Tibial nerve (tissue), 4 donors: ENCODE data around the gene FFAR2. TPM values are rescaled to one million over a fixed set of nuclear protein-coding genes. Genes with fewer than 3 reads are reported as not detected.

ENCODE experiments used
- DNase-seq, 2 donors: peaks; one replicate each; pipeline ENCODE4 v3.0.0-alpha.2; 2019; ENCODE audit warnings: low spot score in 2 of 2
- H3K27ac ChIP-seq, 4 donors: fragments of 200-600 bp; sonication (generic) in 3 of 4; one replicate each; pipeline ENCODE4 v1.5.1; 2017 to 2019; ENCODE audit warnings: mild to moderate bottlenecking in 1 of 4
- H3K27me3 ChIP-seq, 2 donors: fragments of 200-600 bp; sonication (generic) in 1 of 2; one replicate each; pipeline versions ENCODE4 v1.5.1 to v1.6.0; 2017 to 2019
- H3K36me3 ChIP-seq, 3 donors: fragments of 200-600 bp; sonication (generic); one replicate each; pipeline ENCODE4 v1.5.1; 2018 to 2019
- H3K4me1 ChIP-seq, 4 donors: fragments of 200-600 bp; sonication (generic) in 3 of 4; one replicate each; pipeline ENCODE4 v1.5.1; 2017 to 2019
- H3K4me3 ChIP-seq, 4 donors: fragments of 200-600 bp; sonication (generic) in 3 of 4; one replicate each; pipeline ENCODE4 v1.5.1; 2017 to 2019; ENCODE audit warnings: mild to moderate bottlenecking in 1 of 4, moderate library complexity in 1 of 4
- H3K9me3 ChIP-seq, 4 donors: fragments of 200-600 bp; sonication (generic) in 3 of 4; one replicate each; pipeline ENCODE4 v1.5.1; 2017 to 2019
- CTCF ChIP-seq, 5 experiments: fragments of 200-600 bp in 3 of 5; fragments of 450-650 bp in 2 of 5; sonication (generic) in 3 of 5; IDR thresholded peaks; one replicate each; pipeline ENCODE4 v1.5.1; 2016 to 2019; ENCODE audit warnings: antibody characterized with exemption in 5 of 5, mild to moderate bottlenecking in 3 of 5, moderate library complexity in 2 of 5
- EP300 ChIP-seq, 2 donors: sonication (generic); formaldehyde crosslinking; IDR thresholded peaks; one replicate each; pipeline ENCODE4 v1.6.1; 2017; ENCODE audit warnings: antibody characterized with exemption in 2 of 2, mild to moderate bottlenecking in 1 of 2
- POLR2A ChIP-seq, 2 donors: fragments of 450-650 bp; IDR thresholded peaks; one replicate each; pipeline ENCODE4 v1.6.1; 2017; ENCODE audit warnings: antibody characterized with exemption in 2 of 2, mild to moderate bottlenecking in 2 of 2, moderate library complexity in 2 of 2
- WGBS, 2 donors: methylation state at CpG; one replicate each; pipeline ENCODE4 v1.1.5; 2018; 5-methylcytosine and 5-hydroxymethylcytosine counted together
- total RNA-seq, 4 donors: library from RNA; depleted of rRNA; stranded (reverse); fragments of >200 nt; gene quantifications; one replicate each; pipeline ENCODE4 v1.1.0, GENCODE V29; 2016

FFAR2 gene
- total RNA-seq, 4 donors from 2014 or later: 0.22 TPM; not detected in 3

GRCh38 chr19:35491836-35492360, 43.8 kb downstream of the FFAR2 start:
- H3K4me1 ChIP-seq: peaks cover 0 to 7% (median 2%) of the 10 kb centered on the region in 4 donors
- no peaks in the 10 kb centered on the region for H3K36me3 ChIP-seq
- 87 to 90% methylated on average over 8 to 9 of the region's 9 CpGs for WGBS, 2 donors
- no peak overlapping the region for H3K4me3 ChIP-seq
- H3K27me3 ChIP-seq: peaks cover 0 to 33% of the 10 kb centered on the region in 2 donors
- no peak for DNase-seq
- H3K9me3 ChIP-seq: no peaks in the 10 kb centered on the region
- TF ChIP-seq CTCF (IDR thresholded peaks at IDR 0.05) (no peak), EP300 (IDR thresholded peaks at IDR 0.05) (no peak), POLR2A (IDR thresholded peaks at IDR 0.05) (no peak)
- H3K27ac ChIP-seq: no peak overlapping the region

GRCh38 chr19:35493971-35494370, 45.9 kb downstream of the FFAR2 start:
- H3K4me3 ChIP-seq: no peak overlapping the region
- H3K4me1 ChIP-seq: peaks cover 0 to 7% (median 2%) of the 10 kb centered on the region in 4 donors
- H3K27ac ChIP-seq: no peak overlapping the region
- H3K36me3 ChIP-seq: no peaks in the 10 kb centered on the region
- H3K27me3 ChIP-seq: peaks cover 0 to 33% of the 10 kb centered on the region in 2 donors
- 78 to 80% methylated on average over 7 to 9 of the region's 9 CpGs for WGBS, 2 donors
- no peak for DNase-seq
- TF ChIP-seq POLR2A (IDR thresholded peaks at IDR 0.05) (no peak), EP300 (IDR thresholded peaks at IDR 0.05) (no peak), CTCF (IDR thresholded peaks at IDR 0.05) (no peak)
- H3K9me3 ChIP-seq: no peaks in the 10 kb centered on the region

- WGBS, 2 donors: 20 to 29% methylated on average over 21 to 28 of the region's 30 CpGs
- Histone ChIP-seq H3K4me3 (no peak overlapping the region), H3K27ac (no peak overlapping the region), H3K4me1 (peaks cover 0 to 7% (median 2%) of the 10 kb centered on the region in 4 donors), H3K36me3 (no peaks in the 10 kb centered on the region), H3K27me3 (peaks cover 0 to 21% of the 10 kb centered on the region in 2 donors), H3K9me3 (no peaks in the 10 kb centered on the region)
- TF ChIP-seq POLR2A (IDR thresholded peaks at IDR 0.05): no peak
- TF ChIP-seq CTCF (IDR thresholded peaks at IDR 0.05): peak; percentile 92 to 99 (median 96)
- no peak for TF ChIP-seq EP300 (IDR thresholded peaks at IDR 0.05)
- DNase-seq: peak in 1 of 2 donors; percentile 48
Measured at GRCh38 chr19:35495107-35496064, 47.3 kb downstream of the FFAR2 start.

GRCh38 chr19:35497406-35497805, 49.3 kb downstream of the FFAR2 start:
- WGBS, 2 donors: 78% methylated on average over 14 of the region's 14 CpGs
- no peak for TF ChIP-seq CTCF (IDR thresholded peaks at IDR 0.05)
- TF ChIP-seq EP300 (IDR thresholded peaks at IDR 0.05): no peak
- no peak for TF ChIP-seq POLR2A (IDR thresholded peaks at IDR 0.05)

GRCh38 chr19:35498220-35498619, 50.2 kb downstream of the FFAR2 start:
- no peaks in the 10 kb centered on the region for H3K27me3 ChIP-seq
- WGBS, 2 donors: 69 to 84% methylated on average over 3 of the region's 3 CpGs
- H3K27ac ChIP-seq: no peak overlapping the region
- peaks cover 0 to 7% (median 2%) of the 10 kb centered on the region in 4 donors for H3K4me1 ChIP-seq
- H3K9me3 ChIP-seq: no peaks in the 10 kb centered on the region
- H3K36me3 ChIP-seq: no peaks in the 10 kb centered on the region
- H3K4me3 ChIP-seq: no peak overlapping the region
- TF ChIP-seq EP300 (IDR thresholded peaks at IDR 0.05) (no peak), CTCF (IDR thresholded peaks at IDR 0.05) (no peak)
- DNase-seq: no peak

More at GRCh38 chr19:35497406-35497805, 49.3 kb downstream of the FFAR2 start:
- H3K27me3 ChIP-seq: peaks cover 0 to 1% of the 10 kb centered on the region in 2 donors
- H3K4me1 ChIP-seq: peaks cover 0 to 7% (median 2%) of the 10 kb centered on the region in 4 donors
- H3K9me3 ChIP-seq: no peaks in the 10 kb centered on the region
- no peaks in the 10 kb centered on the region for H3K36me3 ChIP-seq
- no peak overlapping the region for H3K27ac ChIP-seq
- H3K4me3 ChIP-seq: no peak overlapping the region
- DNase-seq: no peak
